Transverse colon (tissue), 4 donors: ENCODE results near the gene ZNF853.

ENCODE experiments used
- EP300 ChIP-seq: sonication (generic); formaldehyde crosslinking; IDR thresholded peaks from one replicate; pipeline ENCODE4 v1.6.1; 2017; ENCODE audit warnings: antibody characterized with exemption, low read depth
- POLR2A ChIP-seq: fragments of 450-650 bp; IDR thresholded peaks from one replicate; pipeline ENCODE4 v1.6.1; 2016; ENCODE audit warnings: antibody characterized with exemption, mild to moderate bottlenecking, moderate library complexity
- POLR2AphosphoS5 ChIP-seq, 3 donors: sonication (generic); formaldehyde crosslinking; IDR thresholded peaks; one replicate each; pipeline ENCODE4 v1.6.1; 2016; ENCODE audit warnings: antibody characterized with exemption in 3 of 3
- TF ChIP-seq, protein P1 (sequence below), 5 experiments: fragments of 200-600 bp in 3 of 5; fragments of 450-650 bp in 2 of 5; sonication (generic) in 3 of 5; IDR thresholded peaks; 1 replicate in 2 of 5; 2 replicates in 3 of 5; pipeline ENCODE4 v1.5.1; 2016 to 2017; ENCODE audit warnings: antibody characterized with exemption in 5 of 5, inconsistent platforms in 3 of 5, mild to moderate bottlenecking in 2 of 5, moderate library complexity in 1 of 5

GRCh38 chr7:6621195-6622133, 6.1 kb downstream of the ZNF853 start:
- TF ChIP-seq POLR2A (no peak), POLR2AphosphoS5 (IDR thresholded peaks at IDR 0.05) (no peak), EP300 (no peak)
- TF ChIP-seq, protein P1, sequence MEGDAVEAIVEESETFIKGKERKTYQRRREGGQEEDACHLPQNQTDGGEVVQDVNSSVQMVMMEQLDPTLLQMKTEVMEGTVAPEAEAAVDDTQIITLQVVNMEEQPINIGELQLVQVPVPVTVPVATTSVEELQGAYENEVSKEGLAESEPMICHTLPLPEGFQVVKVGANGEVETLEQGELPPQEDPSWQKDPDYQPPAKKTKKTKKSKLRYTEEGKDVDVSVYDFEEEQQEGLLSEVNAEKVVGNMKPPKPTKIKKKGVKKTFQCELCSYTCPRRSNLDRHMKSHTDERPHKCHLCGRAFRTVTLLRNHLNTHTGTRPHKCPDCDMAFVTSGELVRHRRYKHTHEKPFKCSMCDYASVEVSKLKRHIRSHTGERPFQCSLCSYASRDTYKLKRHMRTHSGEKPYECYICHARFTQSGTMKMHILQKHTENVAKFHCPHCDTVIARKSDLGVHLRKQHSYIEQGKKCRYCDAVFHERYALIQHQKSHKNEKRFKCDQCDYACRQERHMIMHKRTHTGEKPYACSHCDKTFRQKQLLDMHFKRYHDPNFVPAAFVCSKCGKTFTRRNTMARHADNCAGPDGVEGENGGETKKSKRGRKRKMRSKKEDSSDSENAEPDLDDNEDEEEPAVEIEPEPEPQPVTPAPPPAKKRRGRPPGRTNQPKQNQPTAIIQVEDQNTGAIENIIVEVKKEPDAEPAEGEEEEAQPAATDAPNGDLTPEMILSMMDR (IDR thresholded peaks at IDR 0.05): no peak
